Measurements from ENCODE around the gene CDKAL1. TPM values are rescaled to one million over a fixed set of nuclear protein-coding genes. Genes with fewer than 3 reads are reported as not detected.

Gene CDKAL1
- total and polyA plus RNA-seq, 4 donors = 2.0 to 12.9 (median 6.7) TPM

GRCh38 chr6:20703049-20703448, 168.8 kb downstream of the CDKAL1 start:
- TF ChIP-seq FOXA1 (IDR thresholded peaks at IDR 0.05) (no peak), NR2F2 (IDR thresholded peaks at IDR 0.05) (no peak), HNF4G (IDR thresholded peaks at IDR 0.05) (no peak), HNF4A (conservative IDR thresholded peaks at IDR 0.05) (no peak), JUND (IDR thresholded peaks at IDR 0.05) (no peak), EGR1 (IDR thresholded peaks at IDR 0.05; ENCODE audit: low read depth in 2 of 2) (no peak), TAF1 (conservative IDR thresholded peaks at IDR 0.05) (no peak), GABPA (IDR thresholded peaks at IDR 0.05 in 1 of 2, conservative IDR thresholded peaks at IDR 0.05 in 1 of 2) (no peak), YY1 (IDR thresholded peaks at IDR 0.05) (no peak), MAX (IDR thresholded peaks at IDR 0.05) (no peak), ZBTB33 (IDR thresholded peaks at IDR 0.05) (no peak), RXRA (IDR thresholded peaks at IDR 0.05) (no peak)
- H3K36me3 ChIP-seq (ENCODE audit: control insufficient read depth in 4 of 4, insufficient read depth in 3 of 4, low read depth in 1 of 4, low read length in 3 of 4) = no peaks in the 10 kb centered on the region
- no peak overlapping the region for H3K9ac ChIP-seq (ENCODE audit: low read depth in 1 of 2, low read length in 2 of 2)
- WGBS = 96% methylated on average over 3 of the region's 3 CpGs
- H3K4me1 ChIP-seq (ENCODE audit: control insufficient read depth in 4 of 4, insufficient read depth in 4 of 4, low read length in 3 of 4) = peaks cover 0 to 5% (median 3%) of the 10 kb centered on the region in 4 donors
- no peaks in the 10 kb centered on the region for H3K27me3 ChIP-seq (ENCODE audit: control insufficient read depth in 4 of 4, insufficient read depth in 4 of 4, low read length in 3 of 4)
- no peaks in the 10 kb centered on the region for H3K9me3 ChIP-seq (ENCODE audit: control insufficient read depth in 4 of 4, low read length in 3 of 4)
- DNase-seq (ENCODE audit: low spot score) = no peak
- no peak overlapping the region for H3K4me3 ChIP-seq (ENCODE audit: low read depth in 1 of 3, low read length in 3 of 3)
- no peak overlapping the region for H3K27ac ChIP-seq (ENCODE audit: low read depth in 1 of 2, low read length in 2 of 2)

GRCh38 chr6:20704325-20705025, 170.2 kb downstream of the CDKAL1 start:
- peaks cover 0 to 5% (median 1%) of the 10 kb centered on the region in 4 donors for H3K4me1 ChIP-seq (ENCODE audit: control insufficient read depth in 4 of 4, insufficient read depth in 4 of 4, low read length in 3 of 4)
- H3K27ac ChIP-seq (ENCODE audit: low read depth in 1 of 2, low read length in 2 of 2) = no peak overlapping the region
- no peaks in the 10 kb centered on the region for H3K27me3 ChIP-seq (ENCODE audit: control insufficient read depth in 4 of 4, insufficient read depth in 4 of 4, low read length in 3 of 4)
- H3K9me3 ChIP-seq (ENCODE audit: control insufficient read depth in 4 of 4, low read length in 3 of 4) = no peaks in the 10 kb centered on the region
- TF ChIP-seq RAD21 (IDR thresholded peaks at IDR 0.05) (no peak), JUND (IDR thresholded peaks at IDR 0.05) (no peak)
- 91% methylated on average over 2 of the region's 2 CpGs for WGBS
- H3K36me3 ChIP-seq (ENCODE audit: control insufficient read depth in 4 of 4, insufficient read depth in 3 of 4, low read depth in 1 of 4, low read length in 3 of 4) = no peaks in the 10 kb centered on the region
- DNase-seq (ENCODE audit: low spot score) = no peak
- H3K4me3 ChIP-seq (ENCODE audit: low read depth in 1 of 3, low read length in 3 of 3) = no peak overlapping the region
- no peak overlapping the region for H3K9ac ChIP-seq (ENCODE audit: low read depth in 1 of 2, low read length in 2 of 2)

GRCh38 chr6:20705741-20706140, 171.5 kb downstream of the CDKAL1 start:
- 93% methylated on average over 5 of the region's 5 CpGs for WGBS
- TF ChIP-seq RXRA (IDR thresholded peaks at IDR 0.05) (no peak), FOXA1 (IDR thresholded peaks at IDR 0.05) (no peak), MAX (IDR thresholded peaks at IDR 0.05) (no peak), GABPA (IDR thresholded peaks at IDR 0.05 in 1 of 2, conservative IDR thresholded peaks at IDR 0.05 in 1 of 2) (no peak), YY1 (IDR thresholded peaks at IDR 0.05) (no peak), SP1 (IDR thresholded peaks at IDR 0.05) (no peak), HNF4A (conservative IDR thresholded peaks at IDR 0.05) (no peak), ATF3 (IDR thresholded peaks at IDR 0.05) (no peak), NR2F2 (IDR thresholded peaks at IDR 0.05) (no peak), CTCF (IDR thresholded peaks at IDR 0.05; ENCODE audit: low read depth, low read length, missing input control) (no peak), FOXA2 (IDR thresholded peaks at IDR 0.05) (no peak), ZBTB33 (IDR thresholded peaks at IDR 0.05) (no peak), EGR1 (IDR thresholded peaks at IDR 0.05; ENCODE audit: low read depth in 2 of 2) (no peak), TAF1 (conservative IDR thresholded peaks at IDR 0.05) (no peak), JUND (IDR thresholded peaks at IDR 0.05) (no peak)

More at GRCh38 chr6:20705741-20706140, 171.5 kb downstream of the CDKAL1 start:
- H3K4me3 ChIP-seq (ENCODE audit: low read depth in 1 of 3, low read length in 3 of 3) = no peak overlapping the region
- no peak overlapping the region for H3K27ac ChIP-seq (ENCODE audit: low read depth in 1 of 2, low read length in 2 of 2)
- H3K36me3 ChIP-seq (ENCODE audit: control insufficient read depth in 4 of 4, insufficient read depth in 3 of 4, low read depth in 1 of 4, low read length in 3 of 4) = no peaks in the 10 kb centered on the region
- no peak for DNase-seq (ENCODE audit: low spot score)
- peaks cover 0 to 3% (median under 1%) of the 10 kb centered on the region in 4 donors for H3K4me1 ChIP-seq (ENCODE audit: control insufficient read depth in 4 of 4, insufficient read depth in 4 of 4, low read length in 3 of 4)
- no peak overlapping the region for H3K9ac ChIP-seq (ENCODE audit: low read depth in 1 of 2, low read length in 2 of 2)
- H3K9me3 ChIP-seq (ENCODE audit: control insufficient read depth in 4 of 4, low read length in 3 of 4) = no peaks in the 10 kb centered on the region
- no peaks in the 10 kb centered on the region for H3K27me3 ChIP-seq (ENCODE audit: control insufficient read depth in 4 of 4, insufficient read depth in 4 of 4, low read length in 3 of 4)

All from liver (tissue), 9 donors.